H7 (cell line): ENCODE data around the gene CRIP2. TPM values are rescaled to one million over a fixed set of nuclear protein-coding genes. Genes with fewer than 3 reads are reported as not detected.

ENCODE experiments used
- DNase-seq: peaks from one replicate; pipeline ENCODE4 v3.0.0; 2012
- H3K27me3 ChIP-seq: 2 replicates; pipeline ENCODE4 v1.6.0; 2011; ENCODE audit warnings: mild to moderate bottlenecking, low read length; ENCODE audit not compliant: control insufficient read depth, insufficient read depth
- H3K36me3 ChIP-seq: replicated peaks from 2 replicates; pipeline ENCODE4 v1.5.1; 2011; ENCODE audit warnings: low read length; ENCODE audit not compliant: control insufficient read depth, insufficient read depth
- H3K4me3 ChIP-seq: 2 replicates; pipeline ENCODE4 v1.5.1; 2011; ENCODE audit warnings: low read depth, mild to moderate bottlenecking, control low read depth, low read length, moderate library complexity; ENCODE audit not compliant: insufficient read depth
- total RNA-seq: library from RNA; depleted of rRNA; stranded (reverse); fragments of >200 nt; shearing (Covaris generic); gene quantifications from 2 replicates; pipeline ENCODE4 v1.2.3, GENCODE V29; 2014

CRIP2 gene
- total RNA-seq, 1 experiment from 2014 or later, result 8.7 TPM

DNA sequence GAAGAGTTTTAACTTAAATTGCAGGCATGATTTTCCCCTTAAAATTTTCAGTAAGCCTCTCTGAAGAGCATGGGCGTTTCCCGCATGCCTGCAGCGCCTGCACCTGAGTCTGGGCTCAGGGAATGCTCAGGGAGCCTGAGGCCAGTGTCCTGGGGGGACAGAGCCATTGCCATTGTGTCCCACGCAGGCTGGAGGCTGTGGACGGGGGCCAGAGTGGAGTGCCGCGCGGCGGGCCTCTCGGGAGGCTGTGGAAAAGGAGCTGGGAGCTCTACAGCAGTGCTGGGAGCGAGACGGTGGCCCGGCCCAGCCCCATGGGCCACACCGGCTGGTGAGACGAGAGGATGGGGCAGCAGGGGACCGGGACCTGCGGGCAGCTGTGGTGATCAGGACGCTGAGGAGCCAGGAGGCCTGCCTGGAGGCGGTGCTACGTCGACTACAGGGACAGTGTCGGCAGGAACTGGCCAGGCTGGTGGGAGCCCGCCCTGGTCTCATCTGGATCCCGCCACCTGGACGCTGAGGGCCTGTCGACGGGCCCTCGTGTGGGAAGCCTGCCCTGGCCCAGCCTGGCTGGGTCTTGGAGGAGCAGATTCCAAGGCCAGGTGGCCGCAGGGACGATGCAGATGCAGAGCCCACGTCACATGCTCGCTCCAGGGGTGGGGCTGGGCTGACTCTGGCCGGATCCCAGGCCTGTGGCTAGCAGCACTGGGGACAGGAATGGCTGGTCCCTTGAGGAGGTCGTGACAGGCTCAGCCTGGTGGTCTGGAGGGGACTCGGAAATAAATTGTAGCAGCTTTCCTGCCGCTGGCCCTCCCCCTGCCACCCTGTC is 24.0 kb downstream of the CRIP2 start:
- Histone ChIP-seq H3K4me3 (no peak overlapping the region), H3K36me3 (no peaks in the 10 kb centered on the region), H3K27me3 (no peaks in the 10 kb centered on the region)
- peak; percentile 72 for DNase-seq

GRCh38 chr14:105499256-105500035 is 24.8 kb downstream of the CRIP2 start:
- H3K27me3 ChIP-seq, result no peaks in the 10 kb centered on the region
- peak; percentile 86 for DNase-seq
- no peaks in the 10 kb centered on the region for H3K36me3 ChIP-seq
- H3K4me3 ChIP-seq, result no peak overlapping the region

DNA sequence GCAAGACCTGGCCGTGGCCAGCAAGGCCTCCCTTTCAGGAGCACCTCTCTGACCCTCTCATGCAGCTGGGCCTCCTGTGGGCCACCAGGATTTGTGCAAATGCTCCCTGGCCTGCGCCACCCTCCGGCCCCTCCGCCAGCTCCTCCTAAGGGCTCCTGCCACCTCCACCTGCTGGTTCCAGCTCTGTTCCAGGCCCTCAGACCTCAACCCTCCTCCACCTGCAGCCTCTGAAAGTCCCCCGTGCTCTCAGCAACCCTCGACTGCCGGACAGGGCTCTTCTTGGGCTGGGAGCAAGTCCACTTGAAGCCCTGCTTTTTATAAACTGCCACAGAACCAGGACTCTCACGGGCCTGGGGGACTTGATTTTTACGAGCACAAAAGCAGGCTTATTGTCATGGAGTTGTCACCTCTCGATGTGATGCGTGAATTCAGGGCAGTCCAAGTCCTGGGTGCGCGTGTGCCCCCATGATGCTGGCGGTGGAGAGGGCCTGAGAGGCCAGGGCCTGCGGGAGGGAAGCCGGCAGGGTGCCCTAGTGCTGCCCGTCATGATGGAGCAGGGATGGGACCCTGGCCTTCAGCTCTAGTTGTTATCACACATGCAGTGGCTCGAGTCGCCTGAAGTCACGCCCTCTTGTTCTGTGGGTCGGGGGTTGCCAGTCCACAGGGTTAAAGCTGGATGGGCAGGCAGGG is 25.6 kb downstream of the CRIP2 start:
- H3K4me3 ChIP-seq, result no peak overlapping the region
- peak; percentile 59 for DNase-seq
- H3K36me3 ChIP-seq, result no peaks in the 10 kb centered on the region
- H3K27me3 ChIP-seq, result no peaks in the 10 kb centered on the region

DNA sequence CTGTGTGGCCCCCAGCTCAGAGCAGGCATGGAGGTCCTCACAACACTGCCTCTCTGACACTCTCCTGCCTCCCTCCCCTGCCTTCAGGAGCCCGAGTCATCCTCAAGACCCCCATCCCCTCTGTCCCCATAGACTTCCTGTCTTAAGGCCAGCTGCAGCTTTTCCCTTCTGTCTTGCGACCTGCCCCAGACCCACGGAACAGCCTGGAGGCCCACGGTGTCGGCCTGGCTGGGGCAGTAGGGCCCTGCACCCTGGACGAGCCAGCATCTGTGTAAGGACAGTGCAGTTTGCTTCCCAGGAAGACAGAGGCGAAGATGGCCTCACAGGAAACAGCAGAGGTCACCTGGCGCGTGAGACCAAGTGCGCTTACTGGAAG is 26.1 kb downstream of the CRIP2 start:
- no peaks in the 10 kb centered on the region for H3K27me3 ChIP-seq
- no peak overlapping the region for H3K4me3 ChIP-seq
- H3K36me3 ChIP-seq, result no peaks in the 10 kb centered on the region
- peak; percentile 62 for DNase-seq

- peak; percentile 33 for DNase-seq
- Histone ChIP-seq H3K4me3 (no peak overlapping the region), H3K36me3 (no peaks in the 10 kb centered on the region), H3K27me3 (no peaks in the 10 kb centered on the region)
These were observed 27.1 kb downstream of the CRIP2 start for GRCh38 chr14:105501504-105502291.

GRCh38 chr14:105502446-105503295 is 28.1 kb downstream of the CRIP2 start:
- Histone ChIP-seq H3K4me3 (no peak overlapping the region), H3K36me3 (no peaks in the 10 kb centered on the region), H3K27me3 (no peaks in the 10 kb centered on the region)
- peak; percentile 60 for DNase-seq

- Histone ChIP-seq H3K27me3 (no peaks in the 10 kb centered on the region), H3K4me3 (no peak overlapping the region), H3K36me3 (no peaks in the 10 kb centered on the region)
- no peak for DNase-seq
These were observed 28.6 kb downstream of the CRIP2 start for GRCh38 chr14:105503296-105503640.

DNA sequence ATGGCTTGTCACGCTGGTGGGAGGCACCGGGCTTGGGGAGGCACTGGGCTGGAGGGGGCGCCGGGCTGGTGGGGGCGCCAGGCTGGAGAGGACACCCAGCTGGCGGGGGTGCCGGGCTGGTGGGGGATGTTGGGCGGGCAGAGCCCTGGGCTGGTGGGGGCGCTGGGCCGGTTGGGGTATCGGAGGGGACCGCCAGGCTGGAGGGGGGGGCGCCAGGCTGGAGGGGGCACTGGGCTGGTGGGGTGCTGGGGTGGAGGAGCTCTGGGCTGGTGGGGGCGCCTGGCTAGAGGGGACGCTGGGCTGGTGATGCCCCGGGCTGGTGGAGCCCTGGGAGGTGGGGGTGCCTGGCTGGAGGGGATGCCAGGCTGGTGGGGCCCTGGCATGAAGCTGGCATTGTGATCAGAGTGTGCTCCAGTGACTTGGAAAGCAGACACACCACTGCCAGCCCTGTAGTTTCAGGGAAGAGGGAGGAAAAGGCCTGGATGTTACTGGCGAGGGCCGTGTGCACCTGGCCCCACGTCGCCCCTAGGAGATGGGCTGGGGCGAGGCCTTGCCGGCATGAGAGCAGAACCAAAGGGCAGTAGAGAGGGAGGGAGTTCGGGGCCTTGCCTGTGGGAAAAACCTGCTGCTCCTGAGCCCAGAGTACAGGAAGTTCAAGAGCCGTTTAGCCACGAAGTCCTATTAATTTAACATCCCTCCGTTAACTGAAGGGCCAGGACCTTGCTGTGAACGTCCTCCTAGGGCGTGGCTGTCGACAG is 29.5 kb downstream of the CRIP2 start:
- peak; percentile 62 for DNase-seq

DNA sequence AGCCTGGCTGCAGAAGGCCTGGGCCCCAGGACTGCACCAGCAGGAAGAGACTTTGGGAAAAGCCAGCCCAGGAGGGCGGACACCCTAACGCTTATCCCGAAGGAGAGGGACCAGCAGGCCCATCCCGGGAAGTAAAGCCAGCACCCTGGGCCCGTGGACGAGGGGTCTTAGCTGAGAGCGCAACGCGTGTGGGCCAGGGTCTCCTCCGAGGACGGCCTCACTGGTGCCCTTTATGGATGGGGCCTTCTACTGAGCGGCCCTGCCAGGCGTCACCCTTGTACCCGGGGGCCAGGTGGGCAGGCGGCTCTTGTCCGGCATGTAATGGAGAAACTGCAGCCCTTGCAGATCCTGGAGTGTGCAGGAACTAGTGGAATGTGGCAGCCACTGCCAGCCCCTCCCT is 30.5 kb downstream of the CRIP2 start:
- Histone ChIP-seq H3K27me3 (no peaks in the 10 kb centered on the region), H3K36me3 (no peaks in the 10 kb centered on the region), H3K4me3 (no peak overlapping the region)
- peak; percentile 61 for DNase-seq

More for the DNA sequence above, 29.5 kb downstream of the CRIP2 start:
- H3K36me3 ChIP-seq, result no peaks in the 10 kb centered on the region
- H3K27me3 ChIP-seq, result no peaks in the 10 kb centered on the region
- no peak overlapping the region for H3K4me3 ChIP-seq

DNA sequence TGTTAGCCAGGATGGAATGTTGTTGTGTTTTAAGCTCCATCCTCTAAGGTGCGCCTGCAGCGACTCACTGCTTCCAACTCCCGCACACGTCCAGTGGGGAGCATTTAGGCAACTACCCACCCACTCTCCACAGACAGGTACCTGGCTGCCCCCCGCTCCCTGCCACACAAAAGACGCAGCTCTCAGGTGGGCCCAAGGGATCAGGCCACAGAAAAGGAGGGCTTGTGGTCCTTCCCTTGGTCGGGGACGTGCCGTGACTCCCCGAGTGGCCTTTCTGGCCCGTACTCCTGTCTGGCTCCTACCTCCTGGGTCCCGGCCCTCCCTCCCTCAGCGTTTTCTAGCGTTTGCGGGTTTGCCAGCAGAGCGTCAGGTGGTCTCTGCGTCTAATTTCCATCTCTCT is 32.6 kb downstream of the CRIP2 start:
- DNase-seq, result peak; percentile 47
- Histone ChIP-seq H3K27me3 (no peaks in the 10 kb centered on the region), H3K36me3 (no peaks in the 10 kb centered on the region), H3K4me3 (no peak overlapping the region)

GRCh38 chr14:105508069-105508468 is 33.4 kb downstream of the CRIP2 start:
- H3K36me3 ChIP-seq, result no peaks in the 10 kb centered on the region
- H3K27me3 ChIP-seq, result no peaks in the 10 kb centered on the region
- H3K4me3 ChIP-seq, result no peak overlapping the region
- DNase-seq, result peak; percentile 27

DNA sequence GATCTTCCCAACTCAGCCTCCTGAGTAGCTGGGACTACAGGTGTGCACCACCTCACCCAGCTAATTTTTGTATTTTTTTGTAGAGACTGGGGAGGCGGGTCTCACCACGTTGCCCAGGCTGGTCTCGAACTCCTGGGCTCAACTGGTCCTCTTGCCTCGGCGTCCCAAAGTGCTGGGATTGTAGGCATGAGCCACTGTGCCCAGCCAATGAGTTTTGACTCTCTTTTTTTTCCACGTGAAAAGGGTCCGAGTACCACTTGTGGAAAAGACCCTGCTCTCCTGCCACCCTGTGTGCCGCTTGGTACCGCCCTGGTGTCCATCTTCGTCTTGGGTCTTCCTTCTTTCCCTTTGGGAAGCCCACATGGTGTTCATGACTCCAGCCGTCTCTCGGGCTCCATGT is 34.0 kb downstream of the CRIP2 start:
- Histone ChIP-seq H3K36me3 (no peaks in the 10 kb centered on the region), H3K4me3 (no peak overlapping the region), H3K27me3 (no peaks in the 10 kb centered on the region)
- peak; percentile 21 for DNase-seq

DNA sequence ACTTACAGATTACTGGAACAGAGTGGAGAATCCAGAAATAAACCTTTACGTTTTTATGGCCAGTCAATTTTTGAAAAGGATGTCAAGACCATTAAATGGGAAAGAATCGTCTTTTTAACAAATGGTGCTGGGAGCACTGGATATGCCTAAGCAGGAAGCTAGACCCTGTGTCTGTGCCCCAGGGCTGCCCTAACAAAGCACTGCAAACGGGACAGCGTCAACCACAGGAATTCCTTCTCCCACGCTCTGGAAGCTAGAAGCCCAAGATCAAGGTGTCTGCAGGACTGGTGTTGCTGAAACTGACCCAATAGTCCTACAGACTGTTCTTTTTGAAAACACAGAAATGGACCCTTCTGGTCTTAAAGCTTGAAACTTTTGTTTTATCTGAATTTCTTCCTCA is 42.5 kb downstream of the CRIP2 start:
- DNase-seq, result no peak

More for the DNA sequence above, 42.5 kb downstream of the CRIP2 start:
- Histone ChIP-seq H3K4me3 (no peak overlapping the region), H3K27me3 (peaks cover 1% of the 10 kb centered on the region; the same call in 1 of the 2 replicates), H3K36me3 (no peaks in the 10 kb centered on the region)
